Lower lobe of right lung (tissue), 2 donors: ENCODE data around the gene PPIL6. TPM values are rescaled to one million over a fixed set of nuclear protein-coding genes. Genes with fewer than 3 reads are reported as not detected.

Experiments used
- ATAC-seq, 2 donors: fragments of 200-7000 bp; cut with Tn5 transposase; one replicate each; pipeline ENCODE4 v1.9.1; 2020 to 2022; ENCODE audit warnings: mild to moderate bottlenecking in 2 of 2, moderate library complexity in 2 of 2
- DNase-seq: peaks from one replicate; pipeline ENCODE4 v3.0.0-alpha.2; 2020
- H3K27ac ChIP-seq: fragments of 200-600 bp; one replicate; pipeline ENCODE4 v1.8.0; 2022
- H3K27me3 ChIP-seq: fragments of 200-600 bp; one replicate; pipeline ENCODE4 v1.8.0; 2022; ENCODE audit warnings: low read depth
- H3K36me3 ChIP-seq: fragments of 200-600 bp; one replicate; pipeline ENCODE4 v1.8.0; 2022; ENCODE audit warnings: mild to moderate bottlenecking
- H3K4me1 ChIP-seq: fragments of 200-600 bp; one replicate; pipeline ENCODE4 v1.8.0; 2022
- H3K4me3 ChIP-seq: fragments of 200-600 bp; one replicate; pipeline ENCODE4 v1.8.0; 2022; ENCODE audit warnings: mild to moderate bottlenecking
- H3K9me3 ChIP-seq: fragments of 200-600 bp; one replicate; pipeline ENCODE4 v1.8.0; 2022
- intact Hi-C: fragments of 100-400 bp; cut with DNase I; formaldehyde crosslinking; loops from one replicate; pipeline ENCODE4 v1.11.0; 2022
- total RNA-seq: library from RNA; stranded (reverse); fragmentation: NEBNext Ultra II Directional; extraction: Animal tissue kit (Norgen Biotek cat#: 25700); gene quantifications from one replicate; pipeline ENCODE4 v1.2.1, GENCODE V29; 2021
- TF ChIP-seq, protein P1 (sequence below): fragments of 200-600 bp; IDR thresholded peaks from one replicate; pipeline ENCODE4 v1.8.0; 2022; ENCODE audit warnings: antibody characterized with exemption, mild to moderate bottlenecking
- donor health status: DM: no; HTN: yes; CAD: no; lungs with severe emphysema.

Gene PPIL6
- total RNA-seq, 1 donor from 2014 or later: 10.6 TPM

- H3K9me3 ChIP-seq: no peaks in the 10 kb centered on the region
- TF ChIP-seq, protein P1, sequence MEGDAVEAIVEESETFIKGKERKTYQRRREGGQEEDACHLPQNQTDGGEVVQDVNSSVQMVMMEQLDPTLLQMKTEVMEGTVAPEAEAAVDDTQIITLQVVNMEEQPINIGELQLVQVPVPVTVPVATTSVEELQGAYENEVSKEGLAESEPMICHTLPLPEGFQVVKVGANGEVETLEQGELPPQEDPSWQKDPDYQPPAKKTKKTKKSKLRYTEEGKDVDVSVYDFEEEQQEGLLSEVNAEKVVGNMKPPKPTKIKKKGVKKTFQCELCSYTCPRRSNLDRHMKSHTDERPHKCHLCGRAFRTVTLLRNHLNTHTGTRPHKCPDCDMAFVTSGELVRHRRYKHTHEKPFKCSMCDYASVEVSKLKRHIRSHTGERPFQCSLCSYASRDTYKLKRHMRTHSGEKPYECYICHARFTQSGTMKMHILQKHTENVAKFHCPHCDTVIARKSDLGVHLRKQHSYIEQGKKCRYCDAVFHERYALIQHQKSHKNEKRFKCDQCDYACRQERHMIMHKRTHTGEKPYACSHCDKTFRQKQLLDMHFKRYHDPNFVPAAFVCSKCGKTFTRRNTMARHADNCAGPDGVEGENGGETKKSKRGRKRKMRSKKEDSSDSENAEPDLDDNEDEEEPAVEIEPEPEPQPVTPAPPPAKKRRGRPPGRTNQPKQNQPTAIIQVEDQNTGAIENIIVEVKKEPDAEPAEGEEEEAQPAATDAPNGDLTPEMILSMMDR: no peak
- no peaks in the 10 kb centered on the region for H3K27me3 ChIP-seq
- DNase-seq: no peak
- intact Hi-C loops: no loop called here
- no peak overlapping the region for H3K27ac ChIP-seq
- H3K4me1 ChIP-seq: no peaks in the 10 kb centered on the region
- ATAC-seq: no peak
- H3K4me3 ChIP-seq: no peak overlapping the region
- H3K36me3 ChIP-seq: peaks cover 87% of the 10 kb centered on the region
Measured at GRCh38 chr6:109363753-109364152, 76.7 kb downstream of the PPIL6 start.

GRCh38 chr6:109362102-109362884 is 78.1 kb downstream of the PPIL6 start:
- no peak overlapping the region for H3K27ac ChIP-seq
- H3K36me3 ChIP-seq: peaks cover 72% of the 10 kb centered on the region
- H3K4me1 ChIP-seq: no peaks in the 10 kb centered on the region
- intact Hi-C loops: no loop called here
- ATAC-seq (peak in 1 of 2 donors; percentile 40), DNase-seq (no peak)
- TF ChIP-seq, protein P1: no peak
- no peak overlapping the region for H3K4me3 ChIP-seq
- H3K27me3 ChIP-seq: no peaks in the 10 kb centered on the region
- no peaks in the 10 kb centered on the region for H3K9me3 ChIP-seq

DNA sequence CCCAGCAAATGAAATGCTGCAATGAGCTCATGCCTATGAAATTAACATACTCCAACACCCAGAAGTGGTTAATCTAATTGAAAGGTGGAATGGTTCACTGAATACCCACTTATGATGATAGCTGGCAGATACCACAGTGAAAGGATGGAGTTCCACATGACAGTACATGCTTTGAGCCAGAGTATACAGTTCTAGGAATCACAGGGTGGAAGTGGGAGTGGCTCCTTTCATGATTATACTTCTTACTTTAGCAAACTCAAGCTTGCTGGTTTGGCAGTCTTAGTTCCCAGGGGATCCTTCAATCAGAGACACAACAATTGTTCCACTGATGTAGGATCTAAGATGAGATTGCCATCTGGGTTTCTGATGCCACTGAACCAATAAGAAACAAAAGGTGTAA is 79.6 kb downstream of the PPIL6 start:
- TF ChIP-seq, protein P1: no peak
- H3K4me1 ChIP-seq: no peaks in the 10 kb centered on the region
- H3K27ac ChIP-seq: no peak overlapping the region
- intact Hi-C loops: no loop called here
- no peaks in the 10 kb centered on the region for H3K9me3 ChIP-seq
- ATAC-seq (no peak), DNase-seq (no peak)
- H3K4me3 ChIP-seq: no peak overlapping the region
- no peaks in the 10 kb centered on the region for H3K27me3 ChIP-seq
- H3K36me3 ChIP-seq: peaks cover 57% of the 10 kb centered on the region

GRCh38 chr6:109360281-109360680 is 80.1 kb downstream of the PPIL6 start:
- Histone ChIP-seq H3K4me3 (no peak overlapping the region), H3K36me3 (peaks cover 52% of the 10 kb centered on the region), H3K9me3 (no peaks in the 10 kb centered on the region), H3K4me1 (no peaks in the 10 kb centered on the region), H3K27ac (no peak overlapping the region), H3K27me3 (no peaks in the 10 kb centered on the region)
- intact Hi-C loops: no loop called here
- no peak for ATAC-seq
- no peak for DNase-seq
- TF ChIP-seq, protein P1: no peak

DNA sequence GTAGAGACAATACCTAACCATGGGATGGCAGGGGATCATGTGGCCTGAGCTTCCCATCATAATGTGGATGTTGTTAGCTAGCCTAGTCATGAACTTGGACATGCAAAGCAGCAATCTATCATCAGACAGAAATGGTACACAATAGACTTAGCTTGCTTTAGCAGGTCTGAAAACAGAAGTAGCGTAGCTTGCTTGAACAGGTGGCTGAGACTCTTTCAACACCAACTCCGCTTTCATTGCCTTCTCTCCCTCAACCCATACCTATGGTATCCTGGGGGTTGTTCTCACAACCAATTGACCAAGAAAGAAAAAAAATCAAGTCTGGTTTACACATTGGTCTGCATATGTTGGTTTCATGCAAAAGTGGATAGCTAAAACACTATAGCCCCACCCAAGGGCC is 81.2 kb downstream of the PPIL6 start:
- H3K9me3 ChIP-seq: no peaks in the 10 kb centered on the region
- no peaks in the 10 kb centered on the region for H3K4me1 ChIP-seq
- ATAC-seq (no peak), DNase-seq (no peak)
- peaks cover 44% of the 10 kb centered on the region for H3K36me3 ChIP-seq
- intact Hi-C loops: no loop called here
- H3K27ac ChIP-seq: no peak overlapping the region
- H3K27me3 ChIP-seq: no peaks in the 10 kb centered on the region
- TF ChIP-seq, protein P1: no peak
- no peak overlapping the region for H3K4me3 ChIP-seq
